ENCODE data around the gene CCR5. TPM values are rescaled to one million over a fixed set of nuclear protein-coding genes. Genes with fewer than 3 reads are reported as not detected.

CCR5 gene
- total RNA-seq, 1 experiment from 2014 or later, result not detected

- Histone ChIP-seq H3K27me3 (ENCODE audit: insufficient read depth, low read length) (peaks cover 27% of the 10 kb centered on the region), H3K79me2 (ENCODE audit: insufficient read depth, low read length) (no peaks in the 10 kb centered on the region), H3K9me3 (ENCODE audit: control insufficient read depth in 1 of 2, insufficient read depth in 1 of 2, low read depth in 1 of 2, low read length in 2 of 2) (no peaks in the 10 kb centered on the region), H4K20me1 (ENCODE audit: insufficient read depth) (no peaks in the 10 kb centered on the region), H2AFZ (ENCODE audit: low read depth, low read length, poor library complexity, severe bottlenecking) (peak overlapping the region; percentile 89), H3K9ac (ENCODE audit: low read length) (no peak overlapping the region), H3K4me1 (ENCODE audit: control insufficient read depth in 1 of 2, insufficient read depth in 2 of 2, low read length in 2 of 2) (peaks cover 0 to 3% of the 10 kb centered on the region in 2 experiments; a peak in 1 of 4 replicates), H3K9me2 (ENCODE audit: insufficient read depth) (no peaks in the 10 kb centered on the region), H3K27ac (ENCODE audit: low read depth, low read length) (no peak overlapping the region), H3K4me2 (ENCODE audit: low read length) (peak overlapping the region; percentile 48; the same call in 1 of the 2 replicates), H3K4me3 (replicated peaks in 1 of 2; ENCODE audit: low read depth in 1 of 2, low read length in 2 of 2) (no peak overlapping the region), H3K36me3 (ENCODE audit: control insufficient read depth in 1 of 2, insufficient read depth in 2 of 2, low read length in 2 of 2) (no peaks in the 10 kb centered on the region)
- ChIA-PET RAD21 (ENCODE audit: low non-redundant PET in 1 of 2, low total read pairs in 2 of 2, uncharacterized antibody in 2 of 2, unreplicated experiment in 2 of 2) (interaction anchor here (0.8 to 1.5 kb wide), 4 partner anchors 102 to 1340 kb away, joined by 3 read pairs; no protein-coding TSS in a partner anchor), CTCF (interaction anchor here (0.7 to 2.7 kb wide), 23 partner anchors 10 to 870 kb away, joined by 3 to 22 read pairs (median 4); partner anchors contain the start of genes CCR1, CCR5AS and CCRL2), POLR2A (interaction anchor here (0.7 kb wide), 1 partner anchor 440 kb away, joined by 3 read pairs; no protein-coding TSS in a partner anchor)
- no TSS peak for BruUV-seq (replicated peaks)
- peak; percentile 97 for ATAC-seq
- TF ChIP-seq ELF1 (IDR thresholded peaks at IDR 0.05; ENCODE audit: borderline replicate concordance, low read depth) (no peak), EZH2 (IDR thresholded peaks at IDR 0.05) (no peak), FOSL1 (IDR thresholded peaks at IDR 0.05; ENCODE audit: low read depth) (no peak), POLR2AphosphoS5 (IDR thresholded peaks at IDR 0.05; ENCODE audit: low read depth, low read length) (no peak), EGR1 (IDR thresholded peaks at IDR 0.05; ENCODE audit: low read depth) (no peak), ZFX (IDR thresholded peaks at IDR 0.05) (no peak), CEBPB (IDR thresholded peaks at IDR 0.05; ENCODE audit: low read depth) (no peak), RAD21 (IDR thresholded peaks at IDR 0.05; ENCODE audit: low read depth) (peak; percentile 85), YY1 (IDR thresholded peaks at IDR 0.05; ENCODE audit: extremely low read depth, insufficient replicate concordance, low read depth, low read length) (peak; percentile 74), CTCF (IDR thresholded peaks at IDR 0.05 in 2 of 3, conservative IDR thresholded peaks at IDR 0.05 in 1 of 3; ENCODE audit: borderline replicate concordance in 1 of 3, insufficient read depth in 1 of 3, low read depth in 2 of 3, low read length in 2 of 3) (peak; percentile 66 to 92 (median 87)), ZNF274 (IDR thresholded peaks at IDR 0.05; ENCODE audit: low read depth, low read length) (no peak), EZH2phosphoT487 (IDR thresholded peaks at IDR 0.05; ENCODE audit: borderline replicate concordance) (no peak), ZBTB33 (IDR thresholded peaks at IDR 0.05; ENCODE audit: extremely low read depth, insufficient replicate concordance, low read length) (no peak)
- peak; percentile 48 for DNase-seq (ENCODE audit: low read depth, low spot score)
- intact Hi-C loops (cut with micrococcal nuclease), result loop anchor here (1.0 to 10.0 kb wide), 5 partner anchors 102 to 614 kb away; no protein-coding TSS in a partner anchor
Measured at GRCh38 chr3:46378426-46378942, 7.7 kb downstream of the CCR5 start.

Data from HCT116 (cell line).